Sigmoid colon (tissue), 4 donors: ENCODE data around the gene PDE1A.

Source experiments
- EP300 ChIP-seq, 4 donors: sonication (generic); formaldehyde crosslinking; IDR thresholded peaks; one replicate each; pipeline ENCODE4 v1.6.1; 2017; ENCODE audit warnings: antibody characterized with exemption in 4 of 4
- POLR2A ChIP-seq, 2 donors: fragments of 450-650 bp; IDR thresholded peaks; one replicate each; pipeline ENCODE4 v1.6.1; 2016; ENCODE audit warnings: antibody characterized with exemption in 2 of 2, mild to moderate bottlenecking in 2 of 2, moderate library complexity in 2 of 2
- POLR2AphosphoS5 ChIP-seq, 4 donors: sonication (generic); formaldehyde crosslinking; IDR thresholded peaks; one replicate each; pipeline ENCODE4 v1.6.1; 2017; ENCODE audit warnings: antibody characterized with exemption in 4 of 4
- TF ChIP-seq, protein P1 (sequence below), 4 experiments: fragments of 450-650 bp in 3 of 4; fragments of 200-600 bp in 1 of 4; IDR thresholded peaks; one replicate each; pipeline ENCODE4 v1.5.1; 2016 to 2019; ENCODE audit warnings: antibody characterized with exemption in 4 of 4, mild to moderate bottlenecking in 3 of 4, moderate library complexity in 2 of 4

DNA sequence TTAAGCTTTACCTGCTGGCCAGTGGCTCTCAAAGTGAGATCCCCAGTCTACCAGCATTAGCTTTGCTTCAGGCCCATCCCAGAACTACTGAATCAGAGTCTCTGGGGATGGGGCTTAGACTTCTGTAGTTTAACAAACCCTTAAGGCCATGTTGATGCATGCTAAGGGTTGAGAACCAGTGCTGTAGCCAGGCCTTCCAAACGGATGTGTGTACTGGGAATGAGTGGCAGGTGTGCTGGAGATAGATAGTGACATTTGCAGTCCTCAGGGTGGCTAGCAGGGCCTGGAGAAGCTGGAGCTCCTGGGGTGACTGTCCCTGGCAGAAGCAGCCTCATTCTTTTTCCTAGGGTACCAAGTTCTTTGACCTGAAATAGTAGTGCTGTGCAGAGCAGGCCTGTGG, 292.6 kb downstream of the PDE1A start:
- TF ChIP-seq EP300 (IDR thresholded peaks at IDR 0.05): no peak
- no peak for TF ChIP-seq POLR2A (IDR thresholded peaks at IDR 0.05)
- TF ChIP-seq, protein P1, sequence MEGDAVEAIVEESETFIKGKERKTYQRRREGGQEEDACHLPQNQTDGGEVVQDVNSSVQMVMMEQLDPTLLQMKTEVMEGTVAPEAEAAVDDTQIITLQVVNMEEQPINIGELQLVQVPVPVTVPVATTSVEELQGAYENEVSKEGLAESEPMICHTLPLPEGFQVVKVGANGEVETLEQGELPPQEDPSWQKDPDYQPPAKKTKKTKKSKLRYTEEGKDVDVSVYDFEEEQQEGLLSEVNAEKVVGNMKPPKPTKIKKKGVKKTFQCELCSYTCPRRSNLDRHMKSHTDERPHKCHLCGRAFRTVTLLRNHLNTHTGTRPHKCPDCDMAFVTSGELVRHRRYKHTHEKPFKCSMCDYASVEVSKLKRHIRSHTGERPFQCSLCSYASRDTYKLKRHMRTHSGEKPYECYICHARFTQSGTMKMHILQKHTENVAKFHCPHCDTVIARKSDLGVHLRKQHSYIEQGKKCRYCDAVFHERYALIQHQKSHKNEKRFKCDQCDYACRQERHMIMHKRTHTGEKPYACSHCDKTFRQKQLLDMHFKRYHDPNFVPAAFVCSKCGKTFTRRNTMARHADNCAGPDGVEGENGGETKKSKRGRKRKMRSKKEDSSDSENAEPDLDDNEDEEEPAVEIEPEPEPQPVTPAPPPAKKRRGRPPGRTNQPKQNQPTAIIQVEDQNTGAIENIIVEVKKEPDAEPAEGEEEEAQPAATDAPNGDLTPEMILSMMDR (IDR thresholded peaks at IDR 0.05): no peak
- no peak for TF ChIP-seq POLR2AphosphoS5 (IDR thresholded peaks at IDR 0.05)
